NCI-H1105 treated with DMSO at 0.1 percent for 48 hours (cell line): ENCODE data around the gene TAS2R60.
"Not testable (repeated sequence)": the region's sequence is repeated elsewhere in the genome, so short reads cannot be mapped to it uniquely, and the experiment has no call there.

Source experiments
- DNase-seq: peaks from one replicate; lab custom pipeline; 2025; lab: John Stamatoyannopoulos, UW

The TAS2R60 gene

GRCh38 chr7:143444063-143444782 lies 970 bp downstream of the TAS2R60 start:
- no peak for DNase-seq

- DNase-seq, result no peak
Observed at GRCh38 chr7:143444785-143445184, 1.5 kb downstream of the TAS2R60 start.

GRCh38 chr7:143447466-143447865 lies 4.2 kb downstream of the TAS2R60 start:
- DNase-seq, result peak; percentile 35

- no peak for DNase-seq
Observed at GRCh38 chr7:143448429-143448828, 5.2 kb downstream of the TAS2R60 start.

GRCh38 chr7:143449793-143450192 lies 6.5 kb downstream of the TAS2R60 start:
- no peak for DNase-seq

- DNase-seq, result no peak
Observed at GRCh38 chr7:143451122-143451521, 7.9 kb downstream of the TAS2R60 start.

- no peak for DNase-seq
Observed at GRCh38 chr7:143451746-143452145, 8.5 kb downstream of the TAS2R60 start.

GRCh38 chr7:143452495-143452894 lies 9.2 kb downstream of the TAS2R60 start:
- no peak for DNase-seq

GRCh38 chr7:143454091-143454680 lies 10.9 kb downstream of the TAS2R60 start:
- DNase-seq, result no peak

- no peak for DNase-seq
Observed at GRCh38 chr7:143455491-143455890, 12.2 kb downstream of the TAS2R60 start.

- DNase-seq, result no peak
Observed at GRCh38 chr7:143455942-143456341, 12.7 kb downstream of the TAS2R60 start.

- no peak for DNase-seq
Observed at GRCh38 chr7:143456992-143457793, 13.9 kb downstream of the TAS2R60 start.

- DNase-seq, result no peak
Observed at GRCh38 chr7:143458263-143458662, 15.0 kb downstream of the TAS2R60 start.

- no peak for DNase-seq
Observed at GRCh38 chr7:143458681-143459080, 15.4 kb downstream of the TAS2R60 start.

- DNase-seq, result no peak
Observed at GRCh38 chr7:143459359-143459758, 16.1 kb downstream of the TAS2R60 start.

GRCh38 chr7:143460271-143460979 lies 17.2 kb downstream of the TAS2R60 start:
- DNase-seq, result no peak

GRCh38 chr7:143462045-143462444 lies 18.8 kb downstream of the TAS2R60 start:
- DNase-seq, result no peak

- no peak for DNase-seq
Observed at GRCh38 chr7:143463556-143463955, 20.3 kb downstream of the TAS2R60 start.

GRCh38 chr7:143463957-143464356 lies 20.7 kb downstream of the TAS2R60 start:
- DNase-seq, result no peak

GRCh38 chr7:143467724-143468123 lies 24.5 kb downstream of the TAS2R60 start:
- DNase-seq, result no peak

GRCh38 chr7:143472071-143472689 lies 28.9 kb downstream of the TAS2R60 start:
- DNase-seq, result not testable (repeated sequence)
